Measurements from ENCODE around the gene NTRK1. TPM values are rescaled to one million over a fixed set of nuclear protein-coding genes. Genes with fewer than 3 reads are reported as not detected.

The NTRK1 gene
- total RNA-seq, 1 donor from 2014 or later, result 1.9 TPM

DNA sequence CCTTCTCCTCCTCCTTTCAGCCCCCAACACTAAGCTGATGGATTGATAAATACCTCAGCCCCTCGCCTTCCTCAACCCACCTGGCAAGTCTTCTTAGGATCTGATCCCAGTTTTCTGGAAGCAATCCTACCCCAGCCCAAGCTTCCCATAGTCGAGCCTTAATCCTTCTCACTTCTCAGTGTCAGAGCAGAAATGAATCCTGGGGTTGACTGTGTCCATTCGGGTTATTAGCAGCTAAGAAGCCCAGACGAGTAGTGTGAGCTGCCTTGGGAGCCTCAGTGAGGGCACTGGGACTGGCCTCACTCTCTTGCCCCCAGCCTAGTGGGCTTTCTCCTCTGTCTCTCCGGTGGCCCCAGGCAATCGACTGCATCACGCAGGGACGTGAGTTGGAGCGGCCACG lies 20.4 kb downstream of the NTRK1 start:
- Histone ChIP-seq H3K27me3 (ENCODE audit: low read depth) (peaks cover 29% of the 10 kb centered on the region), H3K4me1 (no peaks in the 10 kb centered on the region), H3K36me3 (no peaks in the 10 kb centered on the region), H3K4me3 (no peak overlapping the region), H3K27ac (no peak overlapping the region), H3K9me3 (no peaks in the 10 kb centered on the region)
- TF ChIP-seq, protein P1, sequence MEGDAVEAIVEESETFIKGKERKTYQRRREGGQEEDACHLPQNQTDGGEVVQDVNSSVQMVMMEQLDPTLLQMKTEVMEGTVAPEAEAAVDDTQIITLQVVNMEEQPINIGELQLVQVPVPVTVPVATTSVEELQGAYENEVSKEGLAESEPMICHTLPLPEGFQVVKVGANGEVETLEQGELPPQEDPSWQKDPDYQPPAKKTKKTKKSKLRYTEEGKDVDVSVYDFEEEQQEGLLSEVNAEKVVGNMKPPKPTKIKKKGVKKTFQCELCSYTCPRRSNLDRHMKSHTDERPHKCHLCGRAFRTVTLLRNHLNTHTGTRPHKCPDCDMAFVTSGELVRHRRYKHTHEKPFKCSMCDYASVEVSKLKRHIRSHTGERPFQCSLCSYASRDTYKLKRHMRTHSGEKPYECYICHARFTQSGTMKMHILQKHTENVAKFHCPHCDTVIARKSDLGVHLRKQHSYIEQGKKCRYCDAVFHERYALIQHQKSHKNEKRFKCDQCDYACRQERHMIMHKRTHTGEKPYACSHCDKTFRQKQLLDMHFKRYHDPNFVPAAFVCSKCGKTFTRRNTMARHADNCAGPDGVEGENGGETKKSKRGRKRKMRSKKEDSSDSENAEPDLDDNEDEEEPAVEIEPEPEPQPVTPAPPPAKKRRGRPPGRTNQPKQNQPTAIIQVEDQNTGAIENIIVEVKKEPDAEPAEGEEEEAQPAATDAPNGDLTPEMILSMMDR (IDR thresholded peaks at IDR 0.05), result no peak
- ATAC-seq, result no peak
- no peak for DNase-seq
- intact Hi-C loops (cut with DNase I), result no loop called here

DNA sequence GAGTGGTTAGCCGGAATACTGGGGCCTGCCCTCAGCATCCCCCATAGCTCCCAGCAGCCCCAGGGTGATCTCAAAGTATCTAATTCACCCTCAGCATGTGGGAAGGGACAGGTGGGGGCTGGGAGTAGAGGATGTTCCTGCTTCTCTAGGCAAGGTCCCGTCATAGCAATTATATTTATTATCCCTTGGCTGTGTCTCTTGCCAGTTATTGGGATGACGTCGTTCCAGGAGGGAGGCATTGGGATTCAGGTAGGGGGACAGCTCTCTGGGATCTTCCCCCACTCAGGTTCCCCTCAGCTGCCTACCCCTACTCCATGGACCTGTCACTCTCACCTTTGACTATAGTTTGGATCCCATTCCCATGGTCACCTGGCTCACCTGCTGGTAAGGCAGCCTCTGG lies 21.0 kb downstream of the NTRK1 start:
- TF ChIP-seq, protein P1 (IDR thresholded peaks at IDR 0.05), result no peak
- DNase-seq (no peak), ATAC-seq (no peak)
- H3K27me3 ChIP-seq (ENCODE audit: low read depth), result peaks cover 24% of the 10 kb centered on the region
- no peak overlapping the region for H3K4me3 ChIP-seq
- H3K27ac ChIP-seq, result no peak overlapping the region
- no peaks in the 10 kb centered on the region for H3K4me1 ChIP-seq
- no peaks in the 10 kb centered on the region for H3K9me3 ChIP-seq
- intact Hi-C loops (cut with DNase I), result no loop called here
- no peaks in the 10 kb centered on the region for H3K36me3 ChIP-seq

DNA sequence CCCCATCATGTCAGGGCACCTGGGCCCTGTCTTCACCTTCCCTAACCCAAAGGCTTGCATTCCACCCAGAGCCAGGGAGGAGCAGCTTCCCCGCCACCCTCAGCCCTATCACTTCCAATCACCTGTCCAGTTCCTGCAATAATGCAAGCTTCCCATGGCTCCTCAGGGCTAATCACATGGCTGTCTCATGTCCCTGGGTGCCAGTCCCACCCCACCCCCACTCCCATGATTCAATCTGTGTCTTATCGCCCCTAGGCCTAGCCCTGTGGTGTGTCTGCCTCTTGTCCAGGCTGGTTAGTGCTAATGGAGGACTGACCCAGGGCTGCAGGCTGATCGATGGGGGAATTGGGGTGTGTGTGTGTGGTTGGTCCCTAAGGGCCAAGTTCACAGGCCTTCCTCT lies 21.9 kb downstream of the NTRK1 start:
- no peaks in the 10 kb centered on the region for H3K9me3 ChIP-seq
- intact Hi-C loops (cut with DNase I), result no loop called here
- no peak for DNase-seq
- TF ChIP-seq, protein P1 (IDR thresholded peaks at IDR 0.05), result no peak
- H3K27me3 ChIP-seq (ENCODE audit: low read depth), result peaks cover 22% of the 10 kb centered on the region
- no peak overlapping the region for H3K27ac ChIP-seq
- no peaks in the 10 kb centered on the region for H3K36me3 ChIP-seq
- ATAC-seq, result no peak
- no peaks in the 10 kb centered on the region for H3K4me1 ChIP-seq
- H3K4me3 ChIP-seq, result no peak overlapping the region

DNA sequence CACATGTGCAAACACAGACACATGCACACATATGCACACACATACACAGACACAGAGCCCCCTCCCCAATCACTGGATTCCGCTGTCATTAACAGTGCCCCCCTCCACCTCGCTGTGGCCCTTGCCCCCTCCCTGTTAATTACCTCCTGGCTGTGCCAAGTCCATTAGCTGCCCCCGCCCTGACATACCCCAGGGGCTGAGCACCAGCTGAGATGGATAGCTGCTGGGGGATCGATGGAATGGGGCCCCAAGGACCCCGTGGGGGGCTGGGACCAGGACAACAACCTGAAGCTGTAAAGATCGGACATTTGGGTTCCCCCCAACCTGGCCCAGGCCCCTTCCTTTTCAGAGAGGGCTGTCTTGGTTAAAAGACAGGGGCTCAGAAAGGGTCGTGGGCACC lies 23.3 kb downstream of the NTRK1 start:
- Histone ChIP-seq H3K4me1 (no peaks in the 10 kb centered on the region), H3K36me3 (no peaks in the 10 kb centered on the region), H3K27ac (no peak overlapping the region), H3K4me3 (no peak overlapping the region), H3K9me3 (no peaks in the 10 kb centered on the region), H3K27me3 (ENCODE audit: low read depth) (peaks cover 25% of the 10 kb centered on the region)
- intact Hi-C loops (cut with DNase I), result no loop called here
- DNase-seq (no peak), ATAC-seq (no peak)
- TF ChIP-seq, protein P1 (IDR thresholded peaks at IDR 0.05), result no peak

DNA sequence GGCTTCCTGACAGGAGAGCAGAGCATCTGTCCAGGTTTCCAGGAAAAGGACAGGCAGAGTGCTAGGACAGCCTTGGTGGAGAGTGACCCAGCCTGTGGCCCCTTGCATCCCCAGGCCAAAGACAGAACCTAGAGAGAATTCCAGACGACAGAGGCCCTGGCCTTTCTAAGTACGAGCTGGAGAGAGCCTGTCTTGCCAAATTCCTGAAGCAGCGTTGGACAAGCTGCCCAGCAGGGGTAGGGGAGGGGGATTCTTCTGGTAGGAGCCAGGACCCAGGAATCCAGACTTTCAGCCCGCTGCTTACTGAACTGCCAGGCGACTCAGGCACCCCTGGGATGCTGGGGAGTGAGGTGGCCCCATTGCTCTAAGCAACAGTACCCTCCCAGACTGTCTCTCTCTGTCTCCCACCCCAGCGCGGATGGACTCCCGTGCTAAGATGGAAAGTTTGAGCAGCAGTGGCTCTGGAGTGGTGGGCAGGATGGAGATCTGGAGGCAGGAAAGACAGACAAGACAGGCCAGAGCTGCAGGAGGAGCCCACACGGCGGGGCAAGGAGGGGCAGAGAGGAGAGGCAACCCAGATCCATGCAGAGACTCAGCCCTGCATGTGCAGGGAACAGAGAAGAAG lies 24.0 kb downstream of the NTRK1 start:
- Histone ChIP-seq H3K36me3 (no peaks in the 10 kb centered on the region), H3K27ac (no peak overlapping the region), H3K27me3 (ENCODE audit: low read depth) (peaks cover 25% of the 10 kb centered on the region), H3K4me3 (no peak overlapping the region), H3K9me3 (no peaks in the 10 kb centered on the region), H3K4me1 (no peaks in the 10 kb centered on the region)
- ATAC-seq, result no peak
- TF ChIP-seq, protein P1 (IDR thresholded peaks at IDR 0.05), result no peak
- DNase-seq, result no peak
- intact Hi-C loops (cut with DNase I), result no loop called here

Measured in lower lobe of right lung (tissue), 2 donors.